GM12892 (cell line): ENCODE measurements around the gene EPC2.

Experiments
- POLR2A ChIP-seq: IDR thresholded peaks from 2 replicates; pipeline ENCODE4 v1.6.1; 2011; ENCODE audit warnings: low read depth, low read length, control low read depth
- POLR2AphosphoS5 ChIP-seq: IDR thresholded peaks from 2 replicates; pipeline ENCODE4 v1.6.1; 2011; ENCODE audit warnings: low read depth, low read length, control low read depth
- TAF1 ChIP-seq: IDR thresholded peaks from 2 replicates; pipeline ENCODE4 v1.6.1; 2011; ENCODE audit warnings: low read depth, mild to moderate bottlenecking, control low read depth, low read length, borderline replicate concordance

DNA sequence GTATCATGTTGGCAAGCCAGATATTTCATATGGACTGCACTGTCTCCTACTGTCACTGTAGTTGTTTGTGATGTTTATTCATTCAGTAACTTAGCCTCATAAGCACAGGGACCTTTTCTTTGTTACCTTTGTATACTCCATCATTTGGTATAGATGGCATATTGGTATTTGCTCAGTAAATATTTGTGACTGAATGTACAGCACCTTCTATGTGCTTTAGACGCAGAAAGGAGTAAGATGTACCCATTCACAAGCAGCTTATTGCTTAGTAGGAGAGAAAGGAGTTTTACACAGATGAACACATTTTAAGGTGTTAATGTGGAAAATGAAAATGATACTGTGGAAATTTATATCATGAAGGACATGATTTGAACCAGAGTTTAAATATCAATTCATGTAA is 12.0 kb downstream of the EPC2 start:
- TF ChIP-seq POLR2A (no peak), POLR2AphosphoS5 (no peak), TAF1 (no peak)
